ENCODE results near the gene MIP.
"Not testable (repeated sequence)": the region's sequence is repeated elsewhere in the genome, so short reads cannot be mapped to it uniquely, and the experiment has no call there.

GRCh38 chr12:56499452-56499851, 45.0 kb upstream of the MIP start:
- TF ChIP-seq POLR2A, CTCF (IDR thresholded peaks at IDR 0.05): not testable (repeated sequence)
